Activated CD4-positive, alpha-beta T cell treated with anti-CD3 and anti-CD28 coated beads, Interleukin-2, amount 10 ng/mL, durations not matched to agents 7 days and 5 days (primary cell): ENCODE results near the gene SLC16A1. TPM values are rescaled to one million over a fixed set of nuclear protein-coding genes. Genes with fewer than 3 reads are reported as not detected.
"Not testable (repeated sequence)": the region's sequence is repeated elsewhere in the genome, so short reads cannot be mapped to it uniquely, and the experiment has no call there.

Experiments used
- CTCF ChIA-PET: fragments of 350-600 bp; sonication (Branson Sonifier 250); formaldehyde crosslinking; loops from one replicate; lab custom pipeline; 2021; ENCODE audit warnings: antibody characterized with exemption; lab: Charles Lee
- POLR2A ChIA-PET: fragments of 350-600 bp; sonication (Branson Sonifier 250); formaldehyde crosslinking; loops from one replicate; lab custom pipeline; 2021; ENCODE audit warnings: antibody characterized with exemption; lab: Charles Lee
- DNase-seq: peaks from one replicate; pipeline ENCODE4 v3.0.0-alpha.2; 2020
- H3K27ac Mint-ChIP-seq: one replicate; pipeline ENCODE4 v1.8.0; 2021; ENCODE audit warnings: mild to moderate bottlenecking, moderate library complexity, mixed read lengths
- H3K27me3 Mint-ChIP-seq: one replicate; pipeline ENCODE4 v1.8.0; 2021; ENCODE audit warnings: mixed read lengths
- H3K36me3 Mint-ChIP-seq: one replicate; pipeline ENCODE4 v1.8.0; 2021; ENCODE audit warnings: low read depth, mixed read lengths
- H3K4me1 Mint-ChIP-seq: one replicate; pipeline ENCODE4 v1.8.0; 2021; ENCODE audit warnings: mixed read lengths
- H3K4me3 Mint-ChIP-seq: one replicate; pipeline ENCODE4 v1.8.0; 2021; ENCODE audit warnings: mild to moderate bottlenecking, moderate library complexity, mixed read lengths
- H3K9me3 Mint-ChIP-seq: one replicate; pipeline ENCODE4 v1.8.0; 2021; ENCODE audit warnings: mixed read lengths
- total RNA-seq, 2 experiments: library from RNA; stranded (reverse); gene quantifications; one replicate each; pipeline ENCODE4 v1.2.3, GENCODE V29; 2021

SLC16A1 gene
- total RNA-seq, 2 experiments from 2014 or later: 54.0 to 55.4 TPM

DNA sequence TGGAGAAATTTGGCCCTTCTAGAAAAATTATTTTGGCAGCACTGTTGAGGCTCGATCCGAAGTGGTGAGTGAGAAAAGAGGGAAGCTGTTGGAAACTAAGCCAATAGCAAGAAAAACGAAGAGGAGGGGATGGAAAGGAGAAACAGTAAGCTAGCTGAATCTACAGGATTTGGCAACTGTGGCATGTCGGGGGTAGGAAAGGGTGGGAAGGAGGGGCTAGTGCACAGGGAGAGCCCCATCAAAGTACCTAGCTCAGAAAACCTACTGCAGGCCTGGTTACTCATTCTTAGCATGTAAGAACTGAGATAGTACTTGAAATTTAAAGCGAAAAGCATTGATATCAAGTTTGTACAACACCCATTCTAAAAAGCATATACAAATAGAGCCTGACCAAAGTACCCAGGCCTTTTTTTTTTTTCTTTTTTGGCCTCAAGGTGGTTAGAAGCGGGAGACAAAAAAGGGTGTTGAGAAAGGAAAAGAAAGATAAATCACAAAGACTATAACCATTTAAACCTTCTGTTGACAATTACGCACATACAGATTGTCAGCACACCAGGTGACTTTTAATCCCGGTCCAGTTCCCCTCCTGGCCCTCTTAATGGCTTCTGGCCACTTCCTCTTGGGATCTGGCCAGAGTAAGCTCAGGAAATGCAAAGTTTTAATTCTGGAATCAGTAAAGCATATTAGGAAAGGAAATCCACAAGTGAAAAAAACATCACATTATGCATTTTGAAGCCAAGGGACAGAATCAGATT is 50.4 kb downstream of the SLC16A1 start:
- ChIA-PET CTCF (interaction anchor here (0.6 to 1.6 kb wide), 4 partner anchors 10 to 152 kb away, joined by 3 to 4 read pairs (median 3); no protein-coding TSS in a partner anchor), POLR2A (no interaction called here)
- H3K9me3 Mint-ChIP-seq: no peaks in the 10 kb centered on the region
- H3K36me3 Mint-ChIP-seq: peaks cover 2% of the 10 kb centered on the region
- DNase-seq: no peak
- no peak overlapping the region for H3K27ac Mint-ChIP-seq
- peaks cover 22% of the 10 kb centered on the region for H3K4me1 Mint-ChIP-seq
- H3K4me3 Mint-ChIP-seq: no peak overlapping the region
- H3K27me3 Mint-ChIP-seq: no peaks in the 10 kb centered on the region

DNA sequence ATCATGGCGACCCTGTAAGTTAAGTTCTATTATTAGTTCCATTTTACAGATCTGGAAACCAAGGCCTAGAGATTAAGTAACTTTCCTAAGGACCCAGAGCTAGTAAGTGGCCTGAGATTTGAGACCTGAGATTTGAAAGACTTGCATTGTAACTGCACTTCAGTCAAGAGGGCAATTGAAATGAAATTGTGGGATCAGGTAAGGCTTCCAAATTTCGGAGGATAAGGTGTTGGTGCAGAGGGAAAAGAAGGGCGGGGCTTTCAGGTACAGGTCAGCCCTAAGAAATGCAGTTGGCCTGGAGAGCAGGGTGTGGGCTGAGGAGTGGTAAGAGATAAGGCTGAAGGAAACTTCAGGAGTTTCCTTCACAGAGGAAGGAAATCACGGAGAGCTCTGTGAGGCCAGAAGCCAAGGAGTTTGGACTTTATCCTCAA is 51.1 kb downstream of the SLC16A1 start:
- DNase-seq: no peak
- Mint-ChIP-seq H3K4me1 (peaks cover 22% of the 10 kb centered on the region), H3K36me3 (peaks cover 2% of the 10 kb centered on the region), H3K27me3 (no peaks in the 10 kb centered on the region), H3K4me3 (no peak overlapping the region), H3K27ac (no peak overlapping the region), H3K9me3 (no peaks in the 10 kb centered on the region)
- ChIA-PET POLR2A (interaction anchor here (0.6 kb wide), 1 partner anchor 221 kb away, joined by 4 read pairs; no protein-coding TSS in a partner anchor), CTCF (interaction anchor here (0.6 to 1.6 kb wide), 2 partner anchors 18 to 31 kb away, joined by 3 to 4 read pairs; no protein-coding TSS in a partner anchor)

DNA sequence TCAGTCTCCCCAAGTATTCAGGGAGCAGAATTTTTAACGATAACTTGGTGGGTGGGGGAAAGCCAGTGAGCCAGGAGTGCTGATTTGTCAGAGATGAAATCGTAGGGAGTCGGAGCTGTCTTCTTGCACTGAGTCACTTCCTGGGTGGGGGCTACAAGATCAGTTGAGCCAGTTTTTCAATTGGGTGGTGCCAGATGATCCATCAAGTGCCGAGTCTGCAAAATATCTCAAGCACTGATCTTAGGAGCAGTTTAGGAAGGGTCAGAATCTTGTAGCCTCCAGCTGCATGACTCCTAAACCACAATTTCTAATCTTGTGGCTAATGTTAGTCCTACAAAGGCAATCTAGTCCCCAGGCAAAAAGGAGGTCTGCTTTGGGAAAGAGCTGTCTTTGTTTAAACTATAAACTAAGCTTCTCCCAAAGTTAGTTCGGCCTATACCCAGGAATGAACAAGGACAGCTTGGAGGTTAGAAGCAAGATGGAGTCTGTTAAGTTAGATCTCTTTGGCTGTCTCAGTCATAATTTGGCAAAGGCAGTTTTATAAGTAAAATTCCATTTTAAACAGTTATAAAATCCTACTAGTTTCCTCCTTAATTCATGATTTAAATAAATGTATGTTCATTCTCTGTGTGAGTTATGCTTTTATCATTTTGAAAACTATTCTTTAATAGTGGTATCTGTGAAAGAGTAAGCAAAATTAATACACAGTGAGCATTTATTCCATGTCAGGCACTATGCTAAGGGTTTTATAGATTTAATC is 51.7 kb downstream of the SLC16A1 start:
- ChIA-PET POLR2A (interaction anchor here (0.6 kb wide), 1 partner anchor 220 kb away, joined by 4 read pairs; no protein-coding TSS in a partner anchor), CTCF (interaction anchor here (1.2 kb wide), 1 partner anchor 55 kb away, joined by 3 read pairs; no protein-coding TSS in a partner anchor)
- Mint-ChIP-seq H3K36me3 (peaks cover 2% of the 10 kb centered on the region), H3K27ac (peak overlapping the region; percentile 62), H3K27me3 (no peaks in the 10 kb centered on the region), H3K9me3 (no peaks in the 10 kb centered on the region), H3K4me1 (peaks cover 22% of the 10 kb centered on the region), H3K4me3 (no peak overlapping the region)
- DNase-seq: peak; percentile 15

DNA sequence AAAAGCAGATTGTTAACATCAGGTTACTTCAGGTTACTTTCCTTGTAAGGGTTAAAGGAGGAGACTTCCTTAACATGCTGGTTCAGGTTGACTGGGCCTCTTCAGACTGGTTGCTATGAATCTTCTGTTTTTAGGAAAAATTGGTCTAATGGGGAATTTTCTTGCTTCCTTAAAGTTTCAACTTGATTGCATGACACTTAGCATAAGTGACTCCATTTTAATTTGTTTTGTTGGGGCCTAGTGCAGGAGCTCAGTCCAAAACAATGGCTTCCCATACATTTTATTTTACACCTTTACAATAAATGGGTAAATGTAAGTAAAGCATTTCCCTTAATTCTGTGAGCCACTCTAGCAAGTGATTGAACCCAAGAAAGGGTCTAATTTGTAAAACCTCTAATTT is 53.8 kb downstream of the SLC16A1 start:
- DNase-seq: no peak
- H3K4me3 Mint-ChIP-seq: no peak overlapping the region
- H3K27me3 Mint-ChIP-seq: no peaks in the 10 kb centered on the region
- H3K4me1 Mint-ChIP-seq: peaks cover 22% of the 10 kb centered on the region
- no peak overlapping the region for H3K27ac Mint-ChIP-seq
- peaks cover 2% of the 10 kb centered on the region for H3K36me3 Mint-ChIP-seq
- CTCF ChIA-PET: interaction anchor here (2.3 kb wide), 1 partner anchor 171 kb away, joined by 6 read pairs; the partner anchor contains the start of gene LRIG2
- H3K9me3 Mint-ChIP-seq: no peaks in the 10 kb centered on the region
- POLR2A ChIA-PET: no interaction called here

DNA sequence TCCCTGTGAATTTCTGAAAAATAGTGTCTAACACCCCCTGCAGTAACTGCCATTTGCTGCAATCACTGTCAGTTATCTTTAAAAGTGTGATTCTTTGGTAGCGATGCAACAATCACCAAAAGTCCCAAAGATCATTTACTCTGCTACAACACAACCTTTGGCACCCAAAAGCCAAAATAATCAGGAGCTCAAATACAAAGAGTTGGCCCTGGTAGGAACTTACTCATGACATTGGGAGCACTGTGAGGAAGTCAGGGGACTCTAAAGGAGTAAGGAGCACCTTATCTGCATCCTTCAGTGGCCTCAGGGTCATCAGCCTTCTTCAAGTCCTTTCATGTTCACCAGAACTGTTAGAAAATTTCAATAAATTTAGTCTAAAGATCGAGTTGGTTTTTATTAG is 54.6 kb downstream of the SLC16A1 start:
- no peak overlapping the region for H3K4me3 Mint-ChIP-seq
- peaks cover 2% of the 10 kb centered on the region for H3K36me3 Mint-ChIP-seq
- CTCF ChIA-PET: interaction anchor here (1.4 to 2.3 kb wide), 3 partner anchors 12 to 171 kb away, joined by 3 to 6 read pairs (median 4); partner anchors contain the start of gene LRIG2

DNA sequence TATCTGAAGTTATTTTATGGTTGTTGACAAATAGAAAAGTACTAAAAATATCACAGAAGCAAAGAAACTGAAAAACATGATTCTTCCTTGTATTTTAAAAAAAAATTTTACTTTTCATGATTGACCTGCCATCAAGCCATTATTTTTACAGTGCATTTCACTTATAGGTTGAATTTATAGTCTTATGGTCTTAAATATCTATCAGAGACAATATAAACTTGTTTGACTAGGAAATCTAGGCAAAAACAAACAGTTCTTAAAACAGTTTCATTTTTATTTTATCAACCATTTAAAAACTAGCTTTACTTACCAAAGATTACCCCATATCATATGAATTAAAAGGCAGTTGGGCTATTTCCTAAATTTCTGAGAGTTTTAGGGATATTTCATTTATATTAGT is 59.2 kb downstream of the SLC16A1 start:
- Mint-ChIP-seq H3K36me3 (no peaks in the 10 kb centered on the region), H3K9me3 (peaks cover 17% of the 10 kb centered on the region), H3K4me3 (no peak overlapping the region), H3K27ac (no peak overlapping the region), H3K27me3 (no peaks in the 10 kb centered on the region), H3K4me1 (no peaks in the 10 kb centered on the region)
- DNase-seq: no peak
- CTCF ChIA-PET: interaction anchor here (0.6 to 1.2 kb wide), 2 partner anchors 53 to 118 kb away, joined by 3 to 4 read pairs; no protein-coding TSS in a partner anchor
- POLR2A ChIA-PET: no interaction called here

More for the DNA sequence above, 54.6 kb downstream of the SLC16A1 start:
- POLR2A ChIA-PET: no interaction called here
- Mint-ChIP-seq H3K27ac (no peak overlapping the region), H3K9me3 (no peaks in the 10 kb centered on the region), H3K27me3 (no peaks in the 10 kb centered on the region), H3K4me1 (peaks cover 22% of the 10 kb centered on the region)
- no peak for DNase-seq

DNA sequence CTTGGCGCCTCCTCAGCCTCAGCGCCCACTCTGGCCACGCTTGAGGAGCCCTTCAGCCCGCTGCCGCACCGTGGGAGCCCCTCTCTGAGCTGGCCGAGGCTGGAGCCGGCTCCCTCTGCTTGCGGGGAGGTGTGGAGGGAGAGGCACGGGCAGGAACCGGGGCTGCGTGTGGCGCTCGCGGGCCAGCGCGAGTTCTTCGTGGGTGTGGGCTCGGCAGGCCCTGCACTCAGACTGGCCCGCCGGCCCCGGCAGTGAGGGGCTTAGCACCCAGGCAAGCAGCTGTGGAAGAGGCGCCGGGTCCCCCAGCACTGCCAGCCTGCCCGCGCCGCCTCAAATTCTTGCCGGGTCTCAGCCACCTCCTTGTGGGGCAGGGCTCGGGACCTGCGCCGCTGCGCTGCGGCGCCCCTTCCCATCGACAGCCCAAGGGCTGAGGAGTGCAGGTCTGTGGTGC is 61.4 kb downstream of the SLC16A1 start:
- H3K27ac Mint-ChIP-seq: no peak overlapping the region
- no peaks in the 10 kb centered on the region for H3K4me1 Mint-ChIP-seq
- peaks cover 17% of the 10 kb centered on the region for H3K9me3 Mint-ChIP-seq
- CTCF ChIA-PET: interaction anchor here (0.7 kb wide), 1 partner anchor 368 kb away, joined by 3 read pairs; no protein-coding TSS in a partner anchor
- no peak overlapping the region for H3K4me3 Mint-ChIP-seq
- no peaks in the 10 kb centered on the region for H3K36me3 Mint-ChIP-seq
- POLR2A ChIA-PET: no interaction called here
- no peaks in the 10 kb centered on the region for H3K27me3 Mint-ChIP-seq
- DNase-seq: no peak

DNA sequence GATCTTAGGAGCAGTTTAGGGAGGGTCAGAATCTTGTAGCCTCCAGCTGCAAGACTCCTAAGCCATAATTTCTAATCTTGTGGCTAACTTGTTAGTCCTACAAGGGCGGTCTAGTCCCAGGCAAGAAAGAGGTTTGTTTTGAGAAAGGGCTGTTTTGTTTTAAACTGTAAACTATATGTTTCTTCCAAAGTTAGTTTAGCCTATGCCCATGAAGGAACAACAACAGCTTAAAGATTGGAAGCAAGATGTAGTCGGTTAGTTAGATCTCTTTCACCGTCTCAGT is 62.0 kb downstream of the SLC16A1 start:
- ChIA-PET POLR2A (no interaction called here), CTCF (no interaction called here)
- H3K4me1 Mint-ChIP-seq: no peaks in the 10 kb centered on the region
- H3K36me3 Mint-ChIP-seq: no peaks in the 10 kb centered on the region
- H3K27ac Mint-ChIP-seq: no peak overlapping the region
- no peak for DNase-seq
- H3K9me3 Mint-ChIP-seq: peaks cover 17% of the 10 kb centered on the region
- H3K4me3 Mint-ChIP-seq: no peak overlapping the region
- no peaks in the 10 kb centered on the region for H3K27me3 Mint-ChIP-seq

DNA sequence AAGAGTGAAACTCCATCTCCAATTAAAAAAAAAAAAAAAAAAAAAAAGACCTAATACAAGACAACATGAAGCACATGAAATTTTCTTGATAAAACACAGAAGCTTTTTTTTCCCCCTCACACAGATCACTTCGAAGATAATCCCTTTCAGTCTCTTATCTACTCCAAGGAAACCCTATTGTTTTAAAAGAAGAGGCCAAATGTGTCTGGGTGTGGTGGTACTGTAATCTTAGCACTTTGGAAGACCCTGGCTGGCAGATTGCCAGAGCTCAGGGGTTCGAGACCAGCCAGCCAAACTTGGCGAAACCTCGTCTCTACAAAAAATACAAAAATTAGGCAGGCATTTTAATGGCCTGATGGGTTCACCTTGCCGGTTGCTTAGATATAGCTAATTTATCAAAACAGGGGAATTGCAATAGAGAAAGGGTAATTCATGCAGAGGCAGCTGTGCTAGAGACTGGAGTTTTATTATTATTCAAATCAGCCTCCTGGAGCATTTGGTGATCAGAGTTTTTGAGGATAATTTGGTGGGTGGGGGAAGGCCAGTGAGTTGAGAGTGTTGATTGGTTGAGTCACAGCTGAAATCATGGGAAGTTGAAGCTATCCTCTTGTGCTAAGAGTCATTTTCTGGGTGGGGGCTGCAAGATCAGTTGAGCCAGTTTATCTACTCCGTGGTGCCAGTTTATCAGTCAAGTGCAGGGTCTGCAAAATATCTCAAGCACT is 62.5 kb downstream of the SLC16A1 start:
- H3K9me3 Mint-ChIP-seq: peaks cover 17% of the 10 kb centered on the region
- ChIA-PET CTCF (interaction anchor here (0.6 to 1.0 kb wide), 3 partner anchors 10 to 1486 kb away, joined by 3 to 4 read pairs (median 3); no protein-coding TSS in a partner anchor), POLR2A (no interaction called here)
- no peak overlapping the region for H3K4me3 Mint-ChIP-seq
- H3K36me3 Mint-ChIP-seq: no peaks in the 10 kb centered on the region
- no peak overlapping the region for H3K27ac Mint-ChIP-seq
- H3K27me3 Mint-ChIP-seq: no peaks in the 10 kb centered on the region
- no peak for DNase-seq
- no peaks in the 10 kb centered on the region for H3K4me1 Mint-ChIP-seq

DNA sequence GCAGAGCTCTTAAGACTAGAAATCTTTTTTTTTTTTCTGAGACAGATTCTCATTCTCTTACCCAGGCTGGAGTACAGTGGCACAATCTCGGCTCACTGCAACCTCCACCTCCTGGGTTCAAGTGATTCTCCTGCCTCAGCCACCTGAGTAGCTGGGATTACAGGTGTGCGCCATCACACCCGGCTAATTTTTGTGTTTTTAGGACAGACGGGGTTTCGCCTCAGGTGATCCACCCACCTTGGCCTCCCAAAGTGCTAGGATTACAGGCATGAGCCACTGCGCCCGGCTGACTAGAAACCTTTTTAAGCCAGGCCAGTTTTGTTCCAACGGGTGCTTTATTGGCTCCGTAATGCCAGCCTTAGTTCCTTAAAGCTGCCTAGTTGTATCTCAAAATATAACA is 66.1 kb downstream of the SLC16A1 start:
- DNase-seq, H3K4me1 Mint-ChIP-seq, POLR2A ChIA-PET, H3K9me3 Mint-ChIP-seq, H3K27me3 Mint-ChIP-seq, H3K36me3 Mint-ChIP-seq, H3K4me3 Mint-ChIP-seq, H3K27ac Mint-ChIP-seq: not testable (repeated sequence)
- CTCF ChIA-PET: interaction anchor here (0.6 to 1.6 kb wide), 5 partner anchors 11 to 183 kb away, joined by 3 to 5 read pairs (median 4); partner anchors contain the start of gene LRIG2

DNA sequence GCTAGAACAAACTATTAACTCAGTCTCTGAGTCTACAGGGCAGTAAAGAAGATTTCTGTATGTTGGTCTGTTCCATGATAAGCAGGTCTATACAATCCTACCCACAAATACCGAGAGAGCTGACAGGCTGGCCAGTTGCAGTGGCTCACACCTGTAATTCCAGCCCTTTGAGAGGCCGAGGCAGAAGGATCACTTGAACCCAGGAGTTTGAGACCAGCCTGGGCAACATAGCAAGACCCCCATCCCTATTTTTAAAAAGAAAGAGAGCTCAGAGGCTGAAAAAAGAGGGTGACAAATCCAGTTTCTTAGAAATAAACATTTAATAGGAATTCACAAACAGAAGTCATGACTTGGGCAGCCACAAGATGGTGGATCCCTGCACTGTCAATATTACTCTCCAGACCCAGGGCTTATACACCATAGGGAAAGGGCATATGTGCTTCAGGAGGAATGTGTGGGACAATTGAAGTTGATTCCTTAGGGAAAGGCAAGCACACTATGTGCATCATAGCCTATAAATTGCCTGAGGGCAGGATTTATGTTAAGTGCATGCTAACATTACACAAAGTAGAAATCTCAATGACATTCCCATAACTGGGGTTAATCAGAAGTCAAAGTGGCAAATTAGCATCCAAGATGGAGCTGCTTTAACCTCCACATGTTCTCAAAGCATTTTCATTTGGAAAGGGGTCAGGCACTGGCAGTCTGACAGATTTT is 66.8 kb downstream of the SLC16A1 start:
- Mint-ChIP-seq H3K27me3 (no peaks in the 10 kb centered on the region), H3K36me3 (no peaks in the 10 kb centered on the region), H3K4me1 (no peaks in the 10 kb centered on the region), H3K4me3 (no peak overlapping the region), H3K9me3 (peaks cover 4% of the 10 kb centered on the region), H3K27ac (no peak overlapping the region)
- POLR2A ChIA-PET: no interaction called here
- CTCF ChIA-PET: interaction anchor here (0.6 to 1.6 kb wide), 4 partner anchors 10 to 60 kb away, joined by 3 to 5 read pairs (median 4); no protein-coding TSS in a partner anchor
- no peak for DNase-seq

DNA sequence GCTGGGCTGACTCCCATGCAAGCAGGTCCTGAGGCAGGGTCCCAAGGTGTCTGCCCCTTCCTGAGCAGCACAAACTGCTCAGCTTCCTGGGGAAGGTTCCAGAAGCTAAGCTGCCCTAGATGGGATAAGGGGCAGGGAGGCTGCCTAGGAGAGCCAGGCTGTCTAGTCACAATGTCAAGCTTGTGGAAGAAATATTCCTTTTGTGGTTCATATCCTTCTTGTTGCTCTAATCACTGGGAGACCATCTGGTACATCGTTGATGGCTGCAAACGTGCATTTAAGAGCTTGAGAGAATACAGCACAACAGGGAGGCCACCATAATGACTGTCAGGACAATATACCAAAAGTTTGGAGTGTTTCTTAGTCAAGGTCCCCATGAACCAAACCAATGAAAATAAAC is 67.4 kb downstream of the SLC16A1 start:
- no peaks in the 10 kb centered on the region for H3K27me3 Mint-ChIP-seq
- H3K4me1 Mint-ChIP-seq: no peaks in the 10 kb centered on the region
- peaks cover 2% of the 10 kb centered on the region for H3K9me3 Mint-ChIP-seq
- H3K4me3 Mint-ChIP-seq: no peak overlapping the region
- CTCF ChIA-PET: interaction anchor here (1.4 kb wide), 1 partner anchor 12 kb away, joined by 4 read pairs; no protein-coding TSS in a partner anchor
- no peak for DNase-seq
- H3K36me3 Mint-ChIP-seq: no peaks in the 10 kb centered on the region
- no peak overlapping the region for H3K27ac Mint-ChIP-seq
- POLR2A ChIA-PET: no interaction called here
